Measurements from ENCODE around the gene FPGS. TPM values are rescaled to one million over a fixed set of nuclear protein-coding genes. Genes with fewer than 3 reads are reported as not detected.
A peak's percentile ranks its signal among the peaks of the same experiment; 100 is the strongest.

The FPGS gene
- total and polyA plus RNA-seq, 2 donors (not counting 1 experiment from before 2014, with no cell fraction given), result 103 to 136 TPM

- peak overlapping the region; percentile 98 for H3K4me2 ChIP-seq (replicated peaks; ENCODE audit: low read depth, low read length, poor library complexity, severe bottlenecking)
- ATAC-seq (ENCODE audit: low read depth), result peak; percentile 26
- no peaks in the 10 kb centered on the region for H3K27me3 ChIP-seq (replicated peaks in 1 of 4; ENCODE audit: control extremely low read depth in 1 of 4, control insufficient read depth in 3 of 4, insufficient read depth in 4 of 4, low read length in 3 of 4)
- peaks cover 36 to 50% of the 10 kb centered on the region in 2 donors for H3K4me1 ChIP-seq (ENCODE audit: control insufficient read depth in 2 of 2, insufficient read depth in 2 of 2, low read length in 2 of 2)
- DNase-seq, result peak; percentile 39
- peak overlapping the region; percentile 87 for H2AFZ ChIP-seq (ENCODE audit: insufficient read depth, low read depth, low read length, poor library complexity, severe bottlenecking)
- 13% methylated on average over 9 of the region's 13 CpGs for WGBS (ENCODE audit: insufficient coverage)
- peak overlapping the region; percentile 82 for H3K27ac Mint-ChIP-seq
- CTCF ChIA-PET, result interaction anchor here (0.6 to 2.2 kb wide), 7 partner anchors 10 to 119 kb away, joined by 3 to 14 read pairs (median 5); partner anchors contain the start of gene TOR2A
- peak overlapping the region; percentile 84 for H3K9ac ChIP-seq (ENCODE audit: low read length)
- POLR2A ChIA-PET, result interaction anchor here (0.6 to 1.7 kb wide), 5 partner anchors 9 to 836 kb away, joined by 3 to 8 read pairs (median 3); no protein-coding TSS in a partner anchor
- H3K4me3 Mint-ChIP-seq, result peak overlapping the region; percentile 87
- H3K27ac ChIP-seq (ENCODE audit: low read length in 2 of 2), result peak overlapping the region; percentile 24 to 74
- peaks cover 0 to 19% (median 11%) of the 10 kb centered on the region in 3 donors for H3K9me3 ChIP-seq (ENCODE audit: control extremely low read depth in 1 of 3, control insufficient read depth in 2 of 3, insufficient read depth in 1 of 3, low read length in 2 of 3)
- H3K4me3 ChIP-seq (ENCODE audit: control extremely low read depth in 1 of 5, extremely low read depth in 1 of 5, insufficient read depth in 1 of 5, low read depth in 2 of 5, low read length in 4 of 5), result peak overlapping the region; percentile 45 to 92 (median 64)
- H3K4me1 Mint-ChIP-seq, result peaks cover 38% of the 10 kb centered on the region
- H3K27me3 Mint-ChIP-seq, result no peaks in the 10 kb centered on the region
- intact Hi-C loops (cut with micrococcal nuclease), result no loop called here
- TF ChIP-seq EZH2 (IDR thresholded peaks at IDR 0.05; ENCODE audit: borderline replicate concordance, insufficient read depth, low read depth, low read length, poor library complexity, severe bottlenecking) (no peak), CTCF (IDR thresholded peaks at IDR 0.05) (no peak)
- H4K20me1 ChIP-seq (ENCODE audit: control insufficient read depth, insufficient read depth, low read length, poor library complexity, severe bottlenecking), result no peaks in the 10 kb centered on the region
- H3K79me2 ChIP-seq (ENCODE audit: control insufficient read depth, insufficient read depth, low read length), result peaks cover 12% of the 10 kb centered on the region
- H3K36me3 ChIP-seq (replicated peaks in 1 of 2; ENCODE audit: control extremely low read depth in 1 of 2, control insufficient read depth in 1 of 2, extremely low read depth in 1 of 2, insufficient read depth in 2 of 2, low read length in 1 of 2), result no peaks in the 10 kb centered on the region
- peaks cover 9% of the 10 kb centered on the region for H3K9me3 Mint-ChIP-seq (ENCODE audit: insufficient read depth)
Measured at GRCh38 chr9:127853312-127854183, 50.9 kb downstream of the FPGS start.

Data from B cell (primary cell).